Activated CD4-positive, alpha-beta T cell treated with anti-CD3 and anti-CD28 coated beads, Interleukin-2, amount 50 U/mL, for 24 hours (primary cell): Measurements from ENCODE around the gene ZNF326.

Source experiments
- DNase-seq, 2 donors: peaks; one replicate each; pipeline ENCODE4 v3.0.0-alpha.2; 2020; ENCODE audit warnings: low read depth in 1 of 2, low spot score in 1 of 2

Gene ZNF326, protein sequence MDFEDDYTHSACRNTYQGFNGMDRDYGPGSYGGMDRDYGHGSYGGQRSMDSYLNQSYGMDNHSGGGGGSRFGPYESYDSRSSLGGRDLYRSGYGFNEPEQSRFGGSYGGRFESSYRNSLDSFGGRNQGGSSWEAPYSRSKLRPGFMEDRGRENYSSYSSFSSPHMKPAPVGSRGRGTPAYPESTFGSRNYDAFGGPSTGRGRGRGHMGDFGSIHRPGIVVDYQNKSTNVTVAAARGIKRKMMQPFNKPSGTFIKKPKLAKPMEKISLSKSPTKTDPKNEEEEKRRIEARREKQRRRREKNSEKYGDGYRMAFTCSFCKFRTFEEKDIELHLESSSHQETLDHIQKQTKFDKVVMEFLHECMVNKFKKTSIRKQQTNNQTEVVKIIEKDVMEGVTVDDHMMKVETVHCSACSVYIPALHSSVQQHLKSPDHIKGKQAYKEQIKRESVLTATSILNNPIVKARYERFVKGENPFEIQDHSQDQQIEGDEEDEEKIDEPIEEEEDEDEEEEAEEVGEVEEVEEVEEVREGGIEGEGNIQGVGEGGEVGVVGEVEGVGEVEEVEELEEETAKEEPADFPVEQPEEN

DNA sequence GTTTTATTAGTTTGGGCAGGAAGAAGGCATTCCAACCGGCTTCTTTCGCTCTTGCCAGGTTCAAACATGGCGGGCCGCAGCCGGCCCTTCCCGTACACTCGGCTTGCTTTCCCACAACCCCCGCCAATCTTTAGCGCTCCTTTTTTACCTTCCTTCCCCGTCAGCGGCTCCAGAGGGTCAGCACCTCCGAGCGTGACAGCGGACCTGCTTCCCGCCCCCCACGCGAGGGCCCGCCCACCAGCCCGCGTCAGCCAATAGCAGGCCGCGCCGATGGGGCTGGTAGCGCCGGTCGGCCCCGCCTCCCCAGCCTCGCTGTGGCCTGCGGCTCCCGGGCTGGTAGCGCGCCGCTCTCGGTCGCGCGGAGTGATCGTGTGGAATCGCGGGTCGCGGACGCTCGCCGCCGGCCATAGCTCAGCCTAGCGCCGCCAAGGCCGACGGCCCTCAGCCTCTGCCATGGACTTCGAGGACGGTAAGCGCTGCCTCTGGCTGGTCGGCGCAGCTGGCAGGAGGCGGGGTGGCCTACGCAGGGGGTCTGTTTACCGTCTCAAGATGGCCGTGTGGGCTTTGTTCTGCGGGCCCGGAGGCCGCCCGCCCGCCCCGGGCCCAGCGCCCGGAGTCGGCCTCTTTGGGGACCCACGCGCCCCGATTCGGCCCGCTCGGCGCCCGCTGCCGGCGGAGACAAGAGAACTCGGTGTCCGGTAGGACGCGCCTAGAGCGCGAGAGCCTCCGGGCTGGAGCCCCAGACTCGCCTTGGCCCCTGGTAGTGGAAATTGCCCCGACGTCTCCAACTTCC, at the start of gene ZNF326:
ZNF326 (plus strand) TSS at position 306 of the 793 bp plus-strand sequence; CDS start at position 454, 148 bp downstream.
- peak; percentile 91 to 94 for DNase-seq

DNA sequence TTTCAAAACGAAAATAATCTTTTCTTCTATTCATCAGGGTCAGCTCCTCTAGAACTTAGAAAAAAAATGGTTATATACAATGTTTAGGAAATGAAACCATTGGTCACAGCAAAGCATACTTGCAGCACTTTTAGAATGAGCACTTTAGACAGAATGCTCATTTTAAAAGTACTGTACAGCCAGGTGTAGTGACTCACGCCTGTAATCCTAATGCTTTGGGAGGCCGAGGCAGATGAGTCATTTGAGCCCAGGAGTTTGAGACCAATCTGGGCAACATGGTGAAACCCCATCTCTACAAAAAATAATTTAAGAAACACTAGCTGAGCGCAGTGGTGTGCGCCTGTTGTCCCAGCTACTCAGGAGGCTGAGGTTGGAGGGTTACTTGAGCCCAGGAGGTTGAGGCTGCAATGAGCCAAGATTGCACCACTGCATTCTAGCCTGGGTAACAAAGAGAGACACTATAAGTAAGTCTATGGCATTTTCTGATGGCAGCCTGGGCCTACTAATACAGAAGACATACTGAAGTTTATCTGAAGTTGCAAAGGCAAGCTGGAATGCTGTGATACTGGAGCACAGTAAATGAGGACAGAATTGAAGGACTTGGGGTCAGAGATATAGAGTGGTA, 48.9 kb upstream of the ZNF326 start:
- DNase-seq: no peak

DNA sequence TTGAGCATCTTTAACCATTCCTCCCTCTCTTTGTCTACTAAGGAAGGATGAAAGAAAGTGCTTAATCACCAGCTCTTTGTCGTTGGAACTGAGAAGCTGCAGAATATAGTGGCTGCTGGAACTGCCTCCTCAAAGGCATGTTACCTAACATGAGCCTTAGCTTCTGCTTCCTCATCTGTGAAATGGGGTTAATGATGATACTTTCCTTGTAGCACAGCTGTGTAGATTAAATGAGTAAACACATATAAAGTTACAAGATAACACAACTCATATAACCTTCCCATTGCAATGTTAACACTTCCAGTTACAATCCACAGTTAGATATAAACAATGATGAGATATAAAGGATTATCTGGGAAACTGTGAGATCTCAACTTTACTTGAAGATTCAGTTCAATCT, 48.4 kb upstream of the ZNF326 start:
- no peak for DNase-seq

DNA sequence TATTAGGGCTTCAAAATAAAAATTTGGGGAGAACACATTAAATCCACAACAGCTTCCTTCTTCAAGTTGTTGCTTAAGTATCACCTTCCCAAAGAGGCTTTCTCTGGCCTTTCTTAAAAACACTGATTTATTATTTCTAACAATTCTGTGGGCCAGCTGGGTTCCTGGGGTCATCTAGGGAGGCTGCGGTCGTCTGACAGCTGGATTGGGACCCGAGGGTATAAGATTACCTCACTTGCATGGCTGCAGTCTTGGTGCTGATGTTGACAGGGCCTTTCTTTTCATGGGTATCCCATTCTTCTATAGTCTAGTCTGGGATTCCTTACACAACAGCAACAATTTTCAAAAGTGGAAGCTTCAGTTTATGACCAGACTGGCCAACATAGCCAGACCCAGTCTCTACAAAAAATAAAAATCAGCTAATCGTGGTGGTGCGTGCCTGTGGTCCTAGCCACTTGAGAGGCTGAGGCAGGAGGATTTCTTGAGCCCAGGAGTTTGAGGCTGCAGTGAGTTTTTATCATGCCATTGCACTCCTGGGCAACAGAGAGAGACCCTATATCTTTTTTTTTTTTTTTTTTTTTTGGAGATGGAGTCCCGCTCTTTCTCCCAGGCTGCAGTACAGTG, 46.1 kb upstream of the ZNF326 start:
- DNase-seq: no peak

DNA sequence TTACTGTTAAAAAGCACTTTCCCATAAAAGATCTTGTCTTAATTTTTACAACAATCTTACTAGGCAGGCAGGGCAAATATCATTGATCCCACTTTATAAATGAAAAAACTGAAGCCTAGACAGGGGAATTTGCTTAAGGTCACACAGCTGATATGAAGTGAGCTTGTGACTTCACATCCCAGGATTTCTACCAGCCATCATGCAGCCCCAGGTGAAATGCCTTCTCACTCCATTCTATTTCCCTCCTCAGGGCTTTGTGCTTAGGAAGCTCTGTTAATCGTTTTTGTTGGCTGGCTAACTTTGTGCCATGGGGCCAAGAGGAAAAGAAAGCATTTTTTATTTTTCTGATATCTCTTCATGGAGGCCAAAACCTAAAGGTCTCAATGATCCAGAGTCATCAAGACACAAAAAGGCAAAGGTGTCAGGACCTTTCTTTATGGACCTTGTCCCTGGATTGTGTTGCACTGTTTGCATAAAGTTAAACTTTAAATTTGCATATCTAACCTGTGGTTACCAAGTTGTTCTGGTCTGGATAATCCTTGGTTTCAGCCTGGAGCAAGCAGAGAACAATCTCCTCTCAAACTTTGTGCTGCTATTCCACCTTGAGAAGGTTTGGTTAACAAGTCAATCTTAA, 44.8 kb upstream of the ZNF326 start:
- no peak for DNase-seq

DNA sequence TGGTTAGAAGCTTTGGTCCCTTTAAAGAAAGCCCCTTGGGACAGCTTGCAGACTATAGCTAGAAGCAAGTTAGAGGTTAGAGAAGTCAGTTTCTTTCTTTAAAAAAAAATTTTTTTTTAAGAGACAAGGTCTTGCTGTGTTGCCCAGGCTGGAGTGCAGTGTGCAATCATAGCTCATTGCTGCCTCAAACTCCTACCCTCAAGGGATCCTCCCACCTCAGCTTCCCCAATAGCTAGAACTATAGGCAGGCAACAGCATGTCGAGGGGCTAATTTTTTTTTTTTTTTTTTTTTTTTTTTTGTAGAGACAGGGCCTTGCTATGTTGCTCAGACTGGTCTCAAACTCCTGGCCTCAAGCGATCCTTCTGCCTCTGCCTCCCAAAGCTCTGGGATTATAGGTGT, 44.2 kb upstream of the ZNF326 start:
- DNase-seq: no peak

DNA sequence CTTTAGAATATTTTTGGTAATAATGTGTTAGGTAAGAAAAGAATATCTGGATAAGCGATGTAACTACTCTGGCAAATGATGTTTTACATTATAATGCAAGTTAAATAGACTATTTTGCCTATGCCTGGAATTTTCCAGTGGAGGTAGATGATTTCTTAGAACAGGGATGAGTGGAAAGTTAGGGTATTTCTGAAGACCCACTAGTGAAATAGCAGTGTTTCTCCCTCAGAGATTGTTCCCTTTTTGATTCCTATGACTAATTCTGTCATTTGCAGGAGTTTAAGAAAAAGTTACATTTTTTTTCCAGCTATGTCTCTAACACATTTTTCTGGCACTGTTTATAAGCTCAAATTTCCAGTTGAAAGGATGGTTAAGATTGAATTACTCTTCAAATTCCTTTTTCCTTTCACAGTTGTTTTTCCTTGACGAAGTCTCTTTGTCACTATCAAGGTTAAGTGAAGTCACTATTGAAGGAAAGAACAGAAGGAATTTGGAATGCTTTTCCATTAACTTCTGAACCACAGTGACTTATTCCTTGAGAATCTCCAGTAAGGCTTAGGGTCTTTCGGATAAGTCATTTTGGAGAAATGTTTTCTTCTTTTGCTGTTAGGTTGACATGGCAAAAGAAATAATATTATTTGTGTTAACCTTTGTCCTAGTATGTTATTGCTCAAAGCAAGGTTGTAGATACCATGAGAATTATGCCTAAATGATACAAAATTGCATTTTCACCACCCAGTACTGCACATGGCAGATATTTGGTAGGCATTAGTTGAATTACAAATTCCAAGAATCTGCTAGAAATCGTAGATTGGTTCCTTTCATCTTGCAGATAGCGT, 42.9 kb upstream of the ZNF326 start:
- no peak for DNase-seq

DNA sequence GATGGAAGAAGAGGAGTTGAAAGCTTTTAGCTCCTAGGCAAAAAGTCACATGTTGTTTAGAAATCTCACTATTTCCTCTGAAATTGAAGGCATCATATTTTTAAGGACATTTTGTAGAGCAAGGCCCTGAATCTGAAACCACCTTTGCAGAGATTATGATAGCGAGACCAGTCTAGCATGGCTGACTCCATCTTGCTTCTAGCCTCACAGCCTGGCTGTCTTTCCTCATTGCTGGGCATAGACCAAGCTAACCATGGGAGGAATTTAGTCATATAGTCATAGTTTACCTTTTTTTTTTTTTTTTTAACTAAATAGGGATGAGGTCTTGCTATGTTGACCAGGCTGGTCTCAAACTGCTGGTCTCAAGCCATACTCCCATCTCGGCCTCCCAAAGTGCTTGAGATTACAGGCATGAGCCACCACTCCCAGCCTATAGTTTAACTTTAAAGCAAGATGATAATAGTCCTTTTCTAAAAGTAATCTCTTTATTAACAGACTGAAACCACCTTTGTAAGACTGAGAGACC, 42.2 kb upstream of the ZNF326 start:
- no peak for DNase-seq

DNA sequence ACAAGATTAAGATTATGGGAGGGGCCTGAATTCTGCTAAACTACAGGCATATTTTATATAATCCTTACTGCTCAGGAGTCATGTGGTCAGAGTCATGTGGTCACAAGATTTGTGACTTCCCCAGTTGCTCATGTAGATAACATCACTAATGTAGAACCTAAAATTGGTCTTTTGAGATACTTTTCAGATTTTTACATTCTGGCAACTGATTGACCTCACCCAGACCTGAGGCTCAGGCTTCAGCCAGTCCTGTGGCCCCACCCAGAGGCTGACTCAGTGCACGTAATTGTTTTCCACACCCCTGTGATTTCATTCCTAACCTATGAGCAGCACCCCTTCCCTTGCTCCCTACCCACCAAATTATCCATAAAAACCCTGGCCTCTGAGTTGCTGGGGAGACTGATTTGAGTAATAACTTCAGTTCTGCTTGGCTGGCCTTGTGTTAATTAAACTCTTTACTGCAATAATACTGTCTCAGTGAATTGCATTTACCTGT, 41.7 kb upstream of the ZNF326 start:
- no peak for DNase-seq

DNA sequence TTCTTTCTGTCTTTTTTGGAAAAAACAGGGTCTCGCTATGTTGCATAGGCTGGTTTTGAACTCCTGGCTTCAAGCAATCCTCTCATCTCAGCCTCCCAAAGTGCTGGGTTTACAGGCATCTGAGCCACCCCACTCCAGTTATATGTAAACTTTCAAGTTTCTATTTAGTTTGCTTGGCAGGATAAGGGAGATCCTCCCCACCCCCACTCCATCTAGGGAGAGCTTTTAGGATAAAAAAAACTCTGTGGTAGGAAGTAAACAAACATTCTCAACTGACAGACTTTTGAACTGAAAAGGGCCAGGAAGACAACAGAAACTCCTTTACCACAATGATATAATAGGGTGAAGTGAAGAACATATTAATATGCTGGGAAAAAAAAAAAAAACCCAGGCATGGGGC, 41.0 kb upstream of the ZNF326 start:
- no peak for DNase-seq

DNA sequence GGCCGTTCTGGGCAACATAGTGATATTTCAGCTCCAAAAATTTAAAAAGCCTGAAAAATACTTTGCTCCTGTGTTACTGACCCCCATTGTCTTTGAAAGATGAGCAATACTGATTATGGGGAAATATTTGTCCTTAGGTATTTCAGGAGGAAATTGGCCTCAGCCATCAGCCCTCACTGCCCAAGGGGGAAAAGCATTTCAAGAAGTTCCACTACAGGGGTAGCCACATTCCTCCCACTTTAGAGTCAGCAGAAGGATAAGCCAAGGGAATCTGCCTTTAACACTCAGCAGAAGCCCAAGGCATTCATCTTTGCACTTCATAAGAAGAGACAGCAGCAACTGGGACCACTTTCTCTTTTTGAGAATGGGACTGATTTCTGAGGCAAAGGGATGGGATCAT, 40.5 kb upstream of the ZNF326 start:
- DNase-seq: no peak

DNA sequence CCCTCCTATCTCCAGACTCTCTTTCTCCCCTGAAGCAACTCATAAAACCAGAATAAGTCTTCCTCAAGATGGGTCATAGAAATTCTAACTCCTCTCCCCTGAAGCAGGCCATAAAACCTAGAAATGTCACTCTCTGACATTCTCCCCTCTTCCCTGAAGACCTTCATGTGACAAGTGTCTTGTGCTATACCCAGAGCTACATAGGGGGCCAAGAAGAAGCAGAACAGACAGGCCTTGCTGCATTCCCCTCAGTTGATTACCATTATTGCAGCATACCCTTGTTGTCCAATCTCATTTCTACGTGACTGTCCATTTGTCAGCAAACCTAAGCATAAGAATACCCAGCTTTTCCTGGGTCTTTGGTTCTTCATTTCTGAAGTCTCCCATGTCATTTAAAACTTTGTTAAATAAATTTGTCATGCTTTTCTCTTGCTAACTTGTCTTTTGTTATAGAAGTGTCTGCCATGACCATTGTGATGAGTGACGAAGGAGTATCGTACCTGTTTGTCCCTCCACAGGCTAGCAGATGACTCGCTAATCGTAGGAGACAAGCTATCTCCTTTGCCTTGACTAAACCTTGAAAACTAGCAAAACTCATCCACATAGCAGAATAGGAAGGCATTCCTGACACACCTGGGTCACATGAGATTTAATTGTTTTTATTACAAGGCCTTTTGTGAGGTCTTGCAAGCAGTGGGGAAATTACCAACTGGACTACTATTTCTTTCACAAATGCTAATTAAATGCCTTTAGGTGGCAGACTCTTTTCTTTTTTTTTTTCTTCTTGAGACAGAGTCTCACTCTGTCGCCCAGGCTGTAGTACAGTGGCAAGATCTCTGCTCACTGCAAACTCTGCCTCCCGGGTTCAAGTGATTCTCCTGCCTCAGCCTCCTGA, 39.4 kb upstream of the ZNF326 start:
- DNase-seq: no peak

DNA sequence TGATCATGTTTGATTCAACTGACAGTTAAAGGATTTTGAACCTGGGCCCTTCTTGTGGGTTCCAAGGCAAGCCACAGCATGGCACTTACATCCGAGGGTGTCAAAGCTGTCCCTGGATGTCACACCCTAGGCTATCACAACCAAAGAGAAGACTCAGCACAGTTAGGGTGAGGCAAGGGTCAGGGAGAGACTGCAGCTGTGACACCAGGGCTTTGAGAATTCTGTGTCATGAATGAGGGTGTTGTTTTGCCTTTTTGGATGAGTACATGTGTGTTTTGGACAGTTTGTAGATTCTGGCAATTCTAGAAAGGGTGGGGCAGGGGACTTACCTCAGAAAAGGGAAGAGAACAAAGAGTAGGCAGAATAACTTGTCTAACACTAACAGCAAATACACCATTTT, 37.8 kb upstream of the ZNF326 start:
- no peak for DNase-seq

DNA sequence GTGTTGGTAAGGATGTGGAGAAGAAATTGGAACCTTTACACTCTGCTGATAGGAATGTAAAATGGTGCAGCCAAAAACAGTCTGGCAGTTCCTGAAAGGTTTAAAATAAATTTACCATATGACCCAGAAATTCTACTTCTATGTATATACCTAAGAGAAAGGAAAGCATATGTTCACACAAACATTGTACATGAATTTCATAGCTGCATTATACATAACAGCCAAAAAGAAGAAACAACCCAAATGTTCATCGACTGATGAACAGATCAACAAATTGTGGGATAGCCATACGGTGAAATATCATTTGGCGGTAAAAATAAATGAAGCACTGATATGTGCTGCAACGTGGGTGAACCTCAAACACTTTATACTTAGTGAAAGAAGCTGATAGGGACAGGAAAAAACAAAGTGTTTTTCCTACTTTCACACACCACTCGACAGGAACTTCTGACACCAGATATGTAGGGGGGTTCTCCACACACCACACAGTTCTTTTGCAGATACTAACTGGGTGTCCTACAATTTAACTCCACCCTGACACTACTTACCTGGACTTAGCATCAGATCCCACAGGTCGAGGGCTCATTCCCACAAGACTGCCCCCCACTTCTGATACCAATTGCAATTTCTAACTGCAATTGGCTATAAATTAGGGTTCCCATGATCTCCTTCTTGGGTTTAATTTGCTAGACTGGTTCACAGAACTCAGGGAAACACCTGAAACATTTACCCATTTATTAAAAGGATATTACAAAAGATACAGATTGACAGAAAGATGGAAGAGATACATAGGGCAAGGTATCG, 35.9 kb upstream of the ZNF326 start:
- no peak for DNase-seq

DNA sequence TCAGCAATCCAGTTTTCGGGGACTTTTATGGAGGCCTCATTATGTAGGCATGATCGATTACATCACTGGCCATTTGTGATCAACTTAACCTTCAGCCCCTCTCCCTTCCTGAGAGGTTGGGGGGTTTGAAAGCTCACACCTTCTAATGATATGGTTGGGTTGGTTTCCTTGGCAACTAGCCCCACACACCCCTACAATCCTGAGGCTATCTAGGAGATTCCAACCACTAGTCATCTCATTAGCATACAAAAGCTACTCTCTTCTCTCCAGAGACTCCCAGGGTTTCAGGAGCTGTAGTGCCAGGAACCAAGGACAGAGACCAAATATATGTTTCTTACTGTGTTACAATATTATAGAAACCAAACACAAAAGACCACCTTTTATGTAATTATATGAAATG, 35.2 kb upstream of the ZNF326 start:
- DNase-seq: no peak

DNA sequence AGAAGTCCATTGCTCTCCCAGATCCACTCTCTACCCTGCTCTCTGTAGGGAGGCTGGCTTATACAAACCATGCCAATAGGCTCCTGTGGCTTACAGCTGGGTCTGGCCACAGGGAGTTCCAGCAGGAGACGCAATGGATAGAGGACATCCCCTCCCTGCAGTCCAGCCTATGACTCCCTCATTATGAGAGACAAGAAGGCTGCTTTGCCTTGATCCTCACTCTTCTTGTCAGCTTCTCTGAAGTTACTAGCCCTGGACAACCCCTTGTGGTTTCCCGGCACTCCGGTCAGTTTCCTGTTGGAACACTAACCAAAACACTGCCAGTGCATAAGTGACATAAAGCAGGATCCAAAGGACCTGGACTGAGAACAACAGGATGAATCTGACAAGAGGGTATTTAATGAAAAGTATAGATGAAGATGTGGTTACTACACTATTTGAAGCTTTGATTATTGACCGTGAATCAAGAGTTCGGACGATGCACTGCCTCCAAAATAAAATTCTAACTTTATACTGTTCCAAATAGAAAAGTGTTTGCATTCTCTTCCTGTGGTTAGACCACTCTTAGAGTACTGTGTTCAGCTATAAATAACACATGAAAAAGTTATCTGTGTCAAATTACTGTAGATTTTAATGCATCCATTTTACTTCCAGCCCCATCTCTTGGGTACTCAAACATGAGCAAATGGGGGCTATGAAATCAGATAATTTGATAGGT, 32.7 kb upstream of the ZNF326 start:
- no peak for DNase-seq

DNA sequence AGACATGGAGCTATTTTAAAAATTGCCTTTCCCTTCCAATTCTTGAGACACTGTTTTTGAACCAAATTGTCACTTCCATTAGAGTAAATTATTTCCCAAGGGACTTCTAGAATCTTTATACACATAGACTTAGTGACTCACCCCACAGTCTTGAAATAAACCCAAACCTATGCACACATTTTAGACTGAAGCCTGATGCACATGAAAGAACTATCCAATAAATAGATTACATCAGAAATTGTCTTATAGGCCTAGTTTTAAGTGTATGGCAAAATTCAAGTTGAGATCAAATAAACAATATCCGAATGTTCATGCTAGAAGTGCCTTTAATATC, 32.2 kb upstream of the ZNF326 start:
- DNase-seq: no peak
